HG02588 (cell line): ENCODE results near the gene ANKRD11.

ENCODE experiments used
- ATAC-seq: cut with Tn5 transposase; IDR thresholded peaks from one replicate; pipeline ENCODE4 v1.9.1; 2021; ENCODE audit warnings: mild to moderate bottlenecking, moderate library complexity; ENCODE audit not compliant: unreplicated experiment

Gene ANKRD11

DNA sequence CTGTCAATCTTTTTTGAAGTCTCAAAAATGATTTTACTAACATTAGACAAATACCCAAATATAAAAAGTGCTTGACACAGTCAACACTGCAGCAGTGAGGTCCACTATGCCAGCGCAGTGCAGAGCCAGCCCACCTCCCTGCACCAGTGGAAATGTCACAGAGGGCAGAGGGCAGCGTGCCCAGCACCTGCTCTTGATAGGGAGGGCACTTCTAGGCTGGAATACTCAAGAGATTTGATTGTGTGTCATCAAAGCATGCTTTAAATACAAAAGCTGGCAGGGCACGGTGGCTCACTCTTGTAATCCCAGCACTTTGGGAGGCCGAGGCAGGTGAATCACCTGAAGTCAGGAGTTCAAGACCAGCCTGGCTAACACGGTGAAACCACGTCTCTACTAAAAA lies 136.0 kb downstream of the ANKRD11 start:
- no peak for ATAC-seq

DNA sequence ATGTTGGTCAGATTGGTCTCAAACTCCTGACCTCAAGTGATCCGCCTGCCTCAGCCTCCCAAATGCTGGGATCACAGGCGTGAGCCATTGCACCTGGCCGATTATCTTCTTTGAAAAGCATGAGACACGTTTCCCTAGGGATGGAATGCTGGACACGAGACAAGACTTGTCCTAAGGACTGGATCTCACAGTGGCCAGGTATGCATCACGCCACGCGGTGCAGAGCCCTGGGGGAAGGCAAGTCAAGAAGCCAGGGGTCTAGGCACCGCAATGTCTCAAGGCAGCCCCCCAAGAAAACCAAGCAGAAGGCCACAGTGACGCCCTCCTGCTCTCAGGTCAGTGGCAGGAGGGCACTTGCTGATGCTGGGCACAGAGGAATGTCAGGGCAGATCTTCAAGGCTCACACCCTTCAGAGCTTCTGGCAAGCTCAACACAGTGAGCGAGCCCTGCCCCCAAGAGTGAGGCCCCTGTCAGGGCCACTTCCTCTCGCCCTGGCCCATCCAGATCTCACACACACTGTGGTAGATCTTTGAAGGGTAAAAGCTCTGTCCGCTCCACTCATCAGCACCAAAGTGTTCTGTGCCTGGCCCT lies 138.2 kb downstream of the ANKRD11 start:
- ATAC-seq = no peak

DNA sequence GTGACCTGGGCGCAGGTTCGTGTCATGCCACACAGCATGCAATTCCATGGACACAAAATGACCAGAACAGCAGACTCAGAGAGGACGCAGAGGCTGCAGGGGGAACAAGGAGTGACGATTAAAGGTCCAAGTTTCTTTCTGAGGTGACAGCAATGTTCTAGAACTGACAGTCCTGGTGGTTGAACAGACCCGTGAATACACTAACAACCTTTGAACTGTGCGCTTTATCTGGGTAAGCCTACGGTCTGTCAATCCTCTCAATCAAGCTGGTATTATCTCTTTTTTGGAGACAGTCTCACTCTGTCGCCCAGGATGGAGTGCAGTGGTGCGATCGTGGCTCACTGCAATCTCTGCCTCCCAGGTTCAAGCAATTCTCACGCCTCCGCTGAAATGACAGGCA lies 138.7 kb downstream of the ANKRD11 start:
- no peak for ATAC-seq

DNA sequence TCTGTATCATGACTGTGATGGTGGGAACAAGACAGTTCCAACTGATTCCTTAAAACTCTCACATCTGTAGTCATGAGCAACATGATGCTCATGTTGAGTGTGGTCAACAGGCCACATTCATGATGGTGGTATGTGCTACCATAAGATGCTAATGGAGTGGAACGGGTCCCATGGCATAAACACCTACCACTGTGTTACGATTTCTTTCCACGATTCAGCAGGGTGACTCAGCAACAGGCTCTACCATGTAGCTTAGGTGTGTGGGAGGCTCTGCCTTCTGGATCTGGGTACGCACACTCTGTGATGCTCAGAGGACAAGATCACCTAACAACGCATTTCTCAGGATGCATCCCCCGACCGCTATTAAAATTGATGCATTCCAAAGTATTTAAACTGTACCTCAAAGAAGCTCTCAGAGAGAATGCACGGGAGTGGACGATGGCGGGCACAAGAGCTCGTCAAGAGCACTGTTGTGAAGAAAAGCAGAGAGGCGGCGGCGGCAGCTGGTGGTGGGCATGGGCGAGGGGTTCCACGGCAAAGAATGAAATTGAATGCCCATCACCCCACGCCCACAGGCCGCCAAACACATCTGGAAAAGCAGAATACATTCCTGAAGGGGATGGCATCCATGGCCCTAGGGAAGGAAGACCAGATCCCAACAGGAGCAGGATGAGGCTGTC lies 139.5 kb downstream of the ANKRD11 start:
- no peak for ATAC-seq

DNA sequence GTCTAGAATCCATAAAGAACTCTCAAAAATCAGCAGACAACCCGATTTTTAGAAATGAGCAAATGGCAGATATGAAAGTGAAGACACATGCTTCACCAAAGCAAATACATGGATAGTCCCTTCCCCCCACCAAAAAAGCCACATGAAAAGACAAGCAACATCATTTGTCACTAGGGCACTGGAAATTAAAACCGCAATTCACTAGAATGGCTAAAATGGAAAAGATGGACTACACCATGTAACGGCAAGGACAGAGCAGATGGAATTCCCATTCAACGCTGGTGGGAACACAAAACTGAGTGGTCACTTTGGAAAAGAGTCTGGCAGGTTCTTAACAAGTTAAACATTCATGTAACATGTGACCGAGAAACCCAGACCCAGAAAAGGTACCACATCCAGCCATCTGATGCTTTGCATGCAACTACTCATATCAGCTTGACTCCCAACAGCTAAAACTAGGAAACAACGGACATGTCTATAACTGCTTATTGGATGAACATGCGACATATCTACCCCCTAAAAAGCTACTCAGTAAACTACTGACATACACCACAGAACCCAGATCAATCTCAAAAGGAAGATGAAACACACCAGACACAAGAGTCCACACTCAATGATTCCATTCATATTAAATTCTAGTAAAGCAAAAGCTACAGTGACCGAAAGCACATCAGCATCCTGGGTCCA lies 140.3 kb downstream of the ANKRD11 start:
- no peak for ATAC-seq

DNA sequence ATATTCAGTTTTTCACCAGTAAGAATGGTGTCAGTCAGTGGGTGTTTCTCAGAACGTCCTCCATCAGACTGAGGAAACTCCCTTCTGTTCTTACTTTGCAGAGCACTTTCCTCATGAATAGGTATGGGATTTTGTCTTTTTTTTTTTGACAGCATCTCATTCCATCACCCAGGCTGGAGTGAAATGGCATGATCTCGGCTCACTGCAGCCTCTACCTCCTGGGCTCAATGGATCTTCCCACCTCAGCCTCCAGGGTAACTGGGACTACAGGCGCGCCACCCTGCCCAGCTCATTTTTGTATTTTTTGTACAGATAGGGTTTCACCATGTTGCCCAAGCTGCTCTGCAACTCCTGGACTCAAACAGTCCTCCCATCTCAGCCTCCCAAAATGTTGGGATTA lies 142.6 kb downstream of the ANKRD11 start:
- ATAC-seq = no peak

- no peak for ATAC-seq
These were observed 143.5 kb downstream of the ANKRD11 start for GRCh38 chr16:89346869-89347268.

DNA sequence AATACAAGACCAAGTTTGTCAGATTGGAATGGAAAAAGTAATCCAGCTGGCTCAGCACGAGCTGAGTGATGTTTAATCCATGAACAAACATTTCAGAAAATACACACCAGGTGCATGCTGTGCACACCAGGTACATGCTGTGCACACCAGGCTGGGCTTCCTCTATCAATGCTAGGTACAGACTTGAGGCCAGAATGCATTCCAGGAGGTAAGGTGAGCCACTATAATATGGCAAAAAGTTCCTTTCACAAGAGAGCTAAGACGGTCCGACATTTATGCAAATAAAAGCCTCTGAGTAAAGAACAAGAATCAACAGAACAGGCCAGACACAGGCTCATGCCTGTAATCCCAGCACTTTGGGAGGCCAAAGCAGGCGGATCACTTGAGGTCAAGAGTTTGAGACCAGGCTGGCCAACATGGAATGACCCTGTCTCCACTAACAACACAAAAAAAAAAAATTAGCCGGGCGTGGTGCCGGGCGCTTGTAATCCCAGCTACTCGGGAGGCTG lies 144.7 kb downstream of the ANKRD11 start:
- ATAC-seq = no peak

DNA sequence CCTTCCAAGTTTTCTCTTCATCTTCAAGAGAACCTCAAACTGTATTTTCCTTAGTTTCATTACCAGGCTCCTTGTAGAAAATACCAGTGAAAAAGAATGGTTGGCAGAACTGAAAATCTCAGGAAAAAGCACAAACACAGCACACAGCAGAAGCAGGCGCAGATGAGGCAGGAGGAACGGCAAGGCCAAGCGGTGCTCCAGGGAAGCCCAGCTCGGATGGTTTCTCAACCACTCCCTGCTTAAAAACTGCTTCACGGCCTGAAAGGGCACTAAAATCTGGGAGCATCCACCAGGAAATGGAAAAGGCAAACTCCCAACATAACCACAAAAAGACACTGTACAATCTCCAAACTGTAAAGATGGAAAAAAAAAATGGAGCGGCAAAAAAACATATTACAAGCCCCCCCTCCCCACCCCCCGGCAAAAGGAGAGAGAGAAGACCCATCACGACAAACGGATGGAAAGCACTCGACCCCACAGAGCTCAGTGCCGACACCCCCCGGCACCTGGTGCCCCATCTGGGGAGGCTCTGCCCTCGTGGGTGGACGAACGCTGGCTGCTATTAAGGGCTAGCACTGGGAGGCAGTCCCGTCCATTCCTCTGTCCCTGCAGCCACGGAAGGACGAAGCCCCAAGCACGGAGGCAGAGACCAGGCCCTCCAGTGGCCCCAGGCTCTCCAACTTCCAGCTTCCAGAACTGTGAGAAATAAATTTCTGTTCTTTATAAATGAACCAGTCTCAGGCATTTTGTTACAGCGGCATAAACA lies 145.3 kb downstream of the ANKRD11 start:
- ATAC-seq = no peak

DNA sequence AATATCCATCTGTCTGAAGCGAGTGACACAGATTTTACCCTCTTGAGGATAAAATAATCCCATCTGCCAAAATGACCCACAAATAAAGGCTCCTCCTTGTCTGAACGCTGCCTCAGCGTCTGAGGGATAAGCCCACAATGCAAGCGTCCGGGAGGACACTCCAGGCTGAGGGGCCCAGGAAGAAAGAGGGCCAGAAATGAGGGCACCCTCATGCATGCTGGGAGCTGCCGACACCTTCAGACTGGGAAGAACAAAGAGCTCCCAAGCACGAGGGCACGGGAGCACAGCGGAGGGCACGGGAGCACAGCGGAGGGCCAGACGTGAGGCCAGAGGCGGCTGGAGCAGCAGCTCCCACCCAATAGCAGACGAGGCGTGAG lies 145.9 kb downstream of the ANKRD11 start:
- no peak for ATAC-seq

DNA sequence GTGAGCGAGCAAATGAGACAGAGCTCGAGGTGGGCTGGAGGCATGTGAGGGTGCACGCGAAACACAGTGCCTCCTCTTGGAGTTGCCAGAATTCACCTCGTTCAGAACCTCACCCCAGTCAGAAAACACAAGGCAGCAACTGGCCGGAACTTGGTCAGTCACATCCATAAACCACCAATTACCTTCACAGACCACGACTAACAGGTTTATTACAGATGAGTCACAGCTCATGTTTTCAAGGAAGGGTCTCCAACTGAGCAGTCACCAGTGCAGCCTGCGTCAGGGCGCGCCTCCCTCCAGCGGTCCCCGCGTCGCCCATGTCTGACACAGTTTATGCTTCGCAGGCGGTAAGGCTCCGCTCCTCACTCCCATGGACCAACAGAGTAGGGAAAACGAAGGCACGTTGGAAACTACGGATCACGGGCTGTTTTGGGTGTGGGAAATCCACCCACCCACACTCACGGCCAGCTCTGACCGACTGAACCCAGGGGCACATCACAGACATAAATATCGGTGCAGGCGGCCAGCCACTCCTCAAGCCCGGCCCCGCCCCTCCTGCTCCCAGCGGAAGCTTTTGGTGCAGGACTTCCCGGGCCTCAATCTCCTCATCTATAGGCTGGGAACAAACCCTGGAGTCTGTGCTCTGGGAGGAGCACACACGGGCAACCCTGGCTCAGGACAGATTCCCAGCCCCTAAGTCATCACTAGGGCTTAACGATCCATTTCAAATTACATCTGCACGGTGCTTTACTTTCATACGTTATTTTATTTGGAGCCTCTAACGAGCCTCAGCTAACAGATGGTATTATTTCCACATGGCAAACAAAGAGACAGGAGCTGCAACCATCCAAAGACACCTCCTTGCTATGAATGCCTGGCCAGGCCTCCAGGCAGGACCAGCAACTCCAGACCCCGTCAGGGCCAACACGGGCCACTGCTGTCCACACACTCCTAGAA lies 146.6 kb downstream of the ANKRD11 start:
- no peak for ATAC-seq

- no peak for ATAC-seq
These were observed 148.4 kb downstream of the ANKRD11 start for GRCh38 chr16:89341697-89342694.

DNA sequence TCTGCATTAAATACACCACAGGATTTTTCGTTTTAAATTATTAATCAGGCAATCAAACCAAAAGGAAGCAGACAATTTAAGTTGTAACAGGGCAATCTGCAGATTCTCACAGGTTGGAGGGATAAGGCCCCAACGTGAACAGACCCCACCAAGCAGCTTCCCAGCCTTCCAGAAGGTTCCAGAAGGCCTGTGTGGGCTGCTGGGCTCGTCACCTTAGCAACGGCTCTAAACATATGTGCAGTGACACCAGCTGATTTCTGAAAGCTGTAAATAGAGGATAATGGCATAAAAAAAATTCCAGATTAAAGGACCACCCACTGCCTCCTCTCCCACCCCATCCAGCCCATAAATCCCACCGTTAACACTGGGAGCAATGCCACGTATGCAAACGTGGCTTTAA lies 149.1 kb downstream of the ANKRD11 start:
- no peak for ATAC-seq

DNA sequence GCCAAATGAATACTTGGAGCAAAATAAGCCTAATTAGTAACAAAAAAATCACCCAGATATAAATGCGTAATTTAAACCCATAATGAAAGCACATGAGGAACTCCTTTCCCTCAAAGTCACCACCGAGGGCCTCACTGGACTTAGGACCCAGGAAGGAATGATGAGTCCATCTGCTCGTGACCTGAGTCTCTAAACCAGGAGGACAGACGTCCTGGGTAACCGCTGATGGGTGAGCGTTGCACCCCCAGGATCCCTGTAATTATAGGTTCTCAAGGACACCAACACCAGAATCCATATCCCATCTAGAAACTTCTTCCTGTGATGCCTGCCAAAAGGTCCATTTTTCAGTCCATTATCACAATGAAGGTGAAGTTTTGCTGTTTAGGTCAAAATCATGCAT lies 151.5 kb downstream of the ANKRD11 start:
- ATAC-seq = no peak

GRCh38 chr16:89337965-89338364 lies 152.4 kb downstream of the ANKRD11 start:
- no peak for ATAC-seq

DNA sequence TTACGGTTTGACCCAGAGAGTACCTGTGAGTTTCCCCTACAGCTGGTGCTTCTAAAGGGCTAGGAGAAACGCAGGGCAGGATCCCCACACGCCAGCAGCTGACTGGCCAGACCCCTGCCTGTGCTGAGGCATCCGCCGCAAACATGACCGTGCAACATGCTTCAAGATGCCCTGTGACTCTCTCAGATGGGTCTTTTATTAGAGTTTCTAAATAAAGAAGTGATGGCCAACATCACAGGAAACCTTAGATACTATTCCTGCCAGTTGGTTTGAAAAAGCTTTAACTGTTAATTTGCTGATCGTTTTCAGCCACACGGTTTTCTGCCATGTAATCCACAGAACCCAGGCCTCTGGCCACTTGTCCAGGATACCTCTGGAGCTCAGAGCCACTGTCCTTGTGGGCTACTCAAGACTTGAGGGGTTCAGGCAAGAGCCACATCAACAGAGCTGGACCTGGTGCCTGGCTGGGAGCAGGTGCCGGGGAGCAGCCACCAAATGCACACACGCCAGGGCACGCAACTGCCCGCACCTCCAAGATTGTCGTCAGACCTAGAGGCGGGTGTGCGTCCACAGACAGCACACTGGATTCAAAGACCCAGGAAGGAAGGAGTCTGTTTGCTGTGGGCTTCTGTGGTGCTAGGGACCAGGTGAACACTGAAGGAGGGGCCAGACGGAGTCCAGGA lies 154.4 kb downstream of the ANKRD11 start:
- ATAC-seq = no peak

DNA sequence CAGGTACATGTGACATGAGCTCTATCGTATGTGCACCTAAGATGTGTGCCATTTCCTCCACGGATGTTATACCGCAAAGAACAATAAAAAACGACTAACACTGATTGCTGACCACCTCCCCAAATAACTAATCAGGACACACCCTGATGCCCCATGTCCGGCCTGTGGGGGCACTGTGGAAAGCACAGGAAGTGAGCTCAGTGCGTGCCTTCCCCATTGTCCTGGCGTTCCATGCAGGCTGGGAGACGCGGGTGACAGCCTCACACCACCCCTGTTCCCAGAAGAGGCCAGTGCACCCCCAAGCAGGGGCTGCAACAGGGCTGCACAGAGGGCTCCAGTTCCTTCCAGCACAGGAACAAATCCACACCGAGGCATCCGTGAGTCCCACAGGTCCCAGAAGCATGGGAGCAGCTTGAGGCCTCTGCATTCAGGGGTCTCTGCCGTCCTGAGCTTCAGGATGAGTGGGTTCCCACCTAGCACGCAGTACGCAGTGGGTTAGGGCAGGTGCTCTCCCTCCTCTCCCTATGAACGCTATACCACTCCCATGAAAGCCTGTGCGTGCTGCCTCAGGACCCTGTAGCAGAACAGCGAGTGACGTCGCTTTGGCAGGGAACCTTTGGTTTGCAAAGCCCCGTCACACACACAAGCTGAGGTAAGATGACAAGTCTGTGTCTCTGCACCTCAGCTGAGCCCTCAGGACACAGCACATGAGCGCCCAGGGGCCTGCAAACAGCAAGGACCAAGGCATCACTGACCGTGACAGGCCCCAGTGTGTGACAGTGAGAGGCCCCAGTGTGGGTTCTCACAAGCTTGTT lies 155.2 kb downstream of the ANKRD11 start:
- ATAC-seq = no peak

- ATAC-seq = no peak
These were observed 155.9 kb downstream of the ANKRD11 start for GRCh38 chr16:89334461-89334860.
